Jurkat, Clone E6-1 (cell line): Measurements from ENCODE around the gene ITPRIPL1. TPM values are rescaled to one million over a fixed set of nuclear protein-coding genes. Genes with fewer than 3 reads are reported as not detected.
"Not testable (repeated sequence)": the region's sequence is repeated elsewhere in the genome, so short reads cannot be mapped to it uniquely, and the experiment has no call there.

Experiments
- DNase-seq: peaks from one replicate; pipeline ENCODE4 v3.0.0-alpha.2; 2011; ENCODE audit warnings: low read depth, low spot score
- H3K4me3 ChIP-seq: 2 replicates; pipeline ENCODE4 v1.5.1; 2011; ENCODE audit warnings: mild to moderate bottlenecking, low read length, control low read depth, moderate library complexity
- polyA plus RNA-seq: library from polyadenylated mRNA; unstranded; fragments of >200 nt; gene quantifications from one replicate; pipeline ENCODE4 v1.2.1, GENCODE V29; 2012; ENCODE audit warnings: missing spikeins; ENCODE audit not compliant: insufficient read length, insufficient read depth

ITPRIPL1 gene
- polyA plus RNA-seq, result 24.6 TPM

- no peak for DNase-seq
- peak within 1 kb of the TSS; percentile 86 for H3K4me3 ChIP-seq
These were observed at the start of gene ITPRIPL1 for GRCh38 chr2:96325041-96325883. Gene ITPRIPL1, plus strand, starts transcription at chr2:96325317. Its CDS starts 523 bp downstream, at chr2:96325840.

- DNase-seq, result no peak
- H3K4me3 ChIP-seq, result no peak overlapping the region
These were observed 48.2 kb upstream of the ITPRIPL1 start for GRCh38 chr2:96276787-96277499.

GRCh38 chr2:96287273-96287856 is 37.8 kb upstream of the ITPRIPL1 start:
- DNase-seq, result no peak
- H3K4me3 ChIP-seq, result no peak overlapping the region

GRCh38 chr2:96291751-96292150 is 33.4 kb upstream of the ITPRIPL1 start:
- H3K4me3 ChIP-seq, result no peak overlapping the region
- DNase-seq, result no peak

- DNase-seq, H3K4me3 ChIP-seq: not testable (repeated sequence)
These were observed 30.8 kb upstream of the ITPRIPL1 start for GRCh38 chr2:96294271-96294670.

GRCh38 chr2:96296925-96297324 is 28.2 kb upstream of the ITPRIPL1 start:
- DNase-seq, result no peak
- no peak overlapping the region for H3K4me3 ChIP-seq

- H3K4me3 ChIP-seq, result no peak overlapping the region
- DNase-seq, result no peak
These were observed 23.3 kb upstream of the ITPRIPL1 start for GRCh38 chr2:96301865-96302264.

GRCh38 chr2:96304606-96305005 is 20.5 kb upstream of the ITPRIPL1 start:
- DNase-seq, result no peak
- H3K4me3 ChIP-seq, result peak overlapping the region; percentile 99

GRCh38 chr2:96305091-96305978 is 19.8 kb upstream of the ITPRIPL1 start, which contains the start of gene SNRNP200:
Gene SNRNP200, minus strand, starts transcription at chr2:96305546. Its CDS starts 109 bp downstream, at chr2:96305437.
- peak within 1 kb of the TSS; percentile 99 for H3K4me3 ChIP-seq
- DNase-seq, result peak; percentile 89

- peak overlapping the region; percentile 99 for H3K4me3 ChIP-seq
- DNase-seq, result no peak
These were observed 19.2 kb upstream of the ITPRIPL1 start for GRCh38 chr2:96305979-96306308.

GRCh38 chr2:96306370-96306769 is 18.7 kb upstream of the ITPRIPL1 start:
- peak overlapping the region; percentile 99 for H3K4me3 ChIP-seq
- no peak for DNase-seq

GRCh38 chr2:96308248-96308647 is 16.9 kb upstream of the ITPRIPL1 start:
- H3K4me3 ChIP-seq, result no peak overlapping the region
- DNase-seq, result no peak

- DNase-seq, result no peak
- H3K4me3 ChIP-seq, result no peak overlapping the region
These were observed 10.1 kb upstream of the ITPRIPL1 start for GRCh38 chr2:96315005-96315399.

GRCh38 chr2:96315400-96316071 is 9.6 kb upstream of the ITPRIPL1 start:
- DNase-seq, result peak; percentile 72
- H3K4me3 ChIP-seq, result peak overlapping the region; percentile 18

GRCh38 chr2:96316999-96317398 is 8.1 kb upstream of the ITPRIPL1 start:
- DNase-seq, result no peak
- H3K4me3 ChIP-seq, result no peak overlapping the region

GRCh38 chr2:96317584-96317997 is 7.5 kb upstream of the ITPRIPL1 start:
- DNase-seq, result no peak
- no peak overlapping the region for H3K4me3 ChIP-seq

- no peak for DNase-seq
- no peak overlapping the region for H3K4me3 ChIP-seq
These were observed 6.4 kb upstream of the ITPRIPL1 start for GRCh38 chr2:96318723-96319122.

GRCh38 chr2:96319396-96319795 is 5.7 kb upstream of the ITPRIPL1 start:
- H3K4me3 ChIP-seq, result no peak overlapping the region
- DNase-seq, result no peak
